Measurements from ENCODE around the gene HRK.

DNA sequence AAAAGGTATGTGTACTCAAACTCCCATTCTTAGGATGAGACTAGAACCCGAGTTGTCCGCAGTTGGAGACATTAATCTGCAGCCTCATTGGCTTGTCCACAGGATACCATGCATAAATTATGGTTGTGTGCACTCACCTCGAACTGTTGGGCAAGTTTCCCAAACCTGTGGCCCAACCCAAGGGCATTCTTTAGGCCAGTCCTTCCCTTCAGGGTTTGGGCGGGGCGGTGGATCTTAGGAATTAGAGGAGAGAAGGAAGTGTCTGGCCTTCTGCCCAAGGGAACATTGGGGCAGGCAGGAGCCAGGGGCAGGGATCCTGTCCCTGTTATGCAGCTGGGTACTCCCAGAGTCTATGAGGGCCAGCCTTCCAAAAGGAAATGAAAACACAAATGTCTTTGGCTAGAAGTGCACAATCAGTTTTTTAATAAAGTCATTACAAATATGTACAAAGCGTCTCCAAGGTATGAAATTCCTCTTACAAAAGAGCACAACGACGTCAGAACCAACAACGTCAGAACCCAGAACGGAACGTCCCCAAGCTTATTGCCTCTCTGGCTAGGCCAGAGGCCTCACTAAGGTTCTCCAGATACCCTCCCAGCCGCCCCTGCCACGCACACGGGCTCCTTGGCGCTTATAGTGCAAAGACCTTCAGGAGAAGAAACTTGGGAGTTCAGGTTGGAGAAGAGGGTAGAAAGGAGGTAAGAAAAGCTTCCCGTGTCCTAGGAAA, 25.3 kb downstream of the HRK start:
- TF ChIP-seq, protein P1, sequence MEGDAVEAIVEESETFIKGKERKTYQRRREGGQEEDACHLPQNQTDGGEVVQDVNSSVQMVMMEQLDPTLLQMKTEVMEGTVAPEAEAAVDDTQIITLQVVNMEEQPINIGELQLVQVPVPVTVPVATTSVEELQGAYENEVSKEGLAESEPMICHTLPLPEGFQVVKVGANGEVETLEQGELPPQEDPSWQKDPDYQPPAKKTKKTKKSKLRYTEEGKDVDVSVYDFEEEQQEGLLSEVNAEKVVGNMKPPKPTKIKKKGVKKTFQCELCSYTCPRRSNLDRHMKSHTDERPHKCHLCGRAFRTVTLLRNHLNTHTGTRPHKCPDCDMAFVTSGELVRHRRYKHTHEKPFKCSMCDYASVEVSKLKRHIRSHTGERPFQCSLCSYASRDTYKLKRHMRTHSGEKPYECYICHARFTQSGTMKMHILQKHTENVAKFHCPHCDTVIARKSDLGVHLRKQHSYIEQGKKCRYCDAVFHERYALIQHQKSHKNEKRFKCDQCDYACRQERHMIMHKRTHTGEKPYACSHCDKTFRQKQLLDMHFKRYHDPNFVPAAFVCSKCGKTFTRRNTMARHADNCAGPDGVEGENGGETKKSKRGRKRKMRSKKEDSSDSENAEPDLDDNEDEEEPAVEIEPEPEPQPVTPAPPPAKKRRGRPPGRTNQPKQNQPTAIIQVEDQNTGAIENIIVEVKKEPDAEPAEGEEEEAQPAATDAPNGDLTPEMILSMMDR (IDR thresholded peaks at IDR 0.05; ENCODE audit: low read depth, low read length), result no peak
- no peak for TF ChIP-seq POLR2A (IDR thresholded peaks at IDR 0.05; ENCODE audit: extremely low read depth, insufficient read length)
- TF ChIP-seq, protein P2, sequence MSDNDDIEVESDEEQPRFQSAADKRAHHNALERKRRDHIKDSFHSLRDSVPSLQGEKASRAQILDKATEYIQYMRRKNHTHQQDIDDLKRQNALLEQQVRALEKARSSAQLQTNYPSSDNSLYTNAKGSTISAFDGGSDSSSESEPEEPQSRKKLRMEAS (IDR thresholded peaks at IDR 0.05; ENCODE audit: low read depth, low read length), result no peak

All from NB4 (cell line).